Inflammatory macrophage treated with lipopolysaccharide for 4 hours (primary cell): ENCODE measurements around the gene NEDD9.

Source experiments
- DNase-seq: peaks from one replicate; pipeline ENCODE4 v3.0.0-alpha.2; 2020

The NEDD9 gene

DNA sequence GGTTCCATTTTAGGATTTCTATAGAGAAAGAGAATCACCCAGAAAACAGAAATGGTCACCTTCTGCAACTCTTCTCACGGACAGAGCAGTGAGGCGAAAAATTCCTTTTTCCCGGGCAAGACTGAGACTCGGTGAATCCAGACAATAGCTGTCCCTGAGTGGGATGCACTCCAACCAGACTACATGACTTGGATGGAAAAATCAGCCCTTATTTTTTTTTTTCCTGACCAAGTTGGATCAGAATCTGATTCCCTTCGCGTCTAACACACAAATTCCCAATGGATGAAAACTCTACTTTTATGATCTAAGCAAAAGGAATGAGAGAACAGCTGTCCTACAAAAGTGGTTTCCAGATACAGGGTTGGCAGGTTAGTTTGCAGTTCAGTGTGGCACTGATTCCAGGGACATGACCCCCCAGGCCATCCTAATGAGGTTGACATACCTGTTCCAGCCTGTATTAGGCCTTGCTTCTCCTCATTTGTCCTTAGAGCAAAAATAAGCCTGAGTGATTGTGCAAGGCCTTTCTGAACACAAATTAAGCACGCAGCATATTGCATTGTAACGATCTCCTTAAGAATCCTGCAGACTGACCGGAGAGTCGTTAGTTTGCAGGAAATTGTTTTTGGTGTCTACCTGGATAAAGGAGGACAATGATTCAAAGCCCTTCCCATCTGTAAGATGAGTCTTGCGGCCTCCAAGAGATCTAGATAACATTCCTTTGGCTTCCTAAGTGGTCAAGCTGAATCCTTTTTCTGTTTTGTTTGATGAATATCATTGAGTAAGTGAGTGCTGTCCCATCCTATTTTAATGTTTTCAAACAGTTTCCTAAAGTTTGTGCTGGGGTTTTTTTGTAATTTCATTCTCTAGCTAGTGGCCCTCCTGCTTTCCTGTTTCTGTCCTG lies 1.5 kb upstream of the NEDD9 start:
- no peak for DNase-seq

DNA sequence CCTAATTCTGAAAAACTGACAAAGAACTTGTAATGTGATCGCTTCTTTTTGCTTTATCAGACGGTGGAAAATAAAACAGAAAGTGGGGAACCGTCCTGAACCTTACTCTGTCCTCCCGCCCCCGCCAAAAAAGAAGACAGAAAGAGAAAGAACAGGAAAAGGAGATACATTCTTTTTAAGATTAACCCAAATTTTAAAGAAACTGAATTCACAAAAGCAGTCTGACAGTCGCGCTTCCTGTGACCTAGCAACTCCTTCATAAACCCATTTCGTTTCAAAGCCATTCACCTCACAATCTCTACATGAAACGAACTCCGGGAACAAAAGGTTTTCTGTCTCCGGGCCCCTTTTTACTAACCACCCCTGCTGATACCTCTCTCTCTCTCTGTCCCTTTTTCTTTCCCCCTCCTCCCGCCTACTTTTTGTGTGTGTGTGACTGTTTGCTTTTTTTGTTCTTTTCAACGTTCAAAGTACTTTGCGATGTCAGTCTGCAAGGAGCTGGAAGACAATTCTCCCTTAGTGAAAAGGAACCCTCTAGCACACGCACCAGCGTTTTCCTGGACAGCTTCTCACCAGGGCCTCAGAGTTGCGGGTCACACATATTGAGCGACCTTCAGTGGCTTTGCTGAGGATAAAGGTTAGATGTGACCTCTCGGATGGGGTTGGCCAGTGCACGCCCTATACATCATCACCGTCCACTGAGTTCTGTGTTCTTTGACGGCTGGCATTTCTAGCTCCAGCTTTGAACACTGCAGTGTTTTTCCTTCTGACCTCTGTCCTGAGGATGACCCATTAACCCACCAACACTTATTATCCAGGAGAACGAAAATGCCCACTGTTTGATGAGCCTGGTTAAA lies 530 bp upstream of the NEDD9 start:
- peak; percentile 6 for DNase-seq

DNA sequence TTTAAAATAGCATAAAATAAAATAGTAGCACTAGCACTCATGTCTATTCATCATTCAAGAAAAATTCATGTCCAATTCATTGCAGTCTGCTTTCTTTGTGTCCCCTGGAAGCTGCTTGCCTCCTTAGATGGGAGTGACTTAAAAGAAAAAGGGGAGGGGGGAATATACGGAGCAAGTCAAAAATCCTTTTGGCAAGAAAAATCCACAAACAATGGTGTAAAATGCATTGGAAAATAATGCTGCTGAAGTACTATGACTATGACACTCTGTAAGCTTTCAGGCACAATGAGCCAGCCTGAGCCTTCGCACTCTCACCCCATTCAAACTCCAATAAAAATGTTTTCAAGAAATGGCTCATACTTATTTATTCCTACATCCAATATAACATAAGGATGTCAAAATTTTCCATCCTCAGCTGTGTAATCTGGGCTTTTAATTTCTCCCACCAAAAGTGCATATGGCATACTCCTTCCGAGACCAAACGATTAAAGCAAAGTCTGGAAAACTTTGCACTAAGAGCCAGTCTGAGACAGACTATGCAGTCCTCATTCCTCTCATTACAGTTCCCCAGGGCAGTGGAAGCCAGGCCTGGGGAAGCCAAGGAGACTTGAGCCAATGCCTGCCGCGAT lies 790 bp downstream of the NEDD9 start:
- DNase-seq: peak; percentile 63

DNA sequence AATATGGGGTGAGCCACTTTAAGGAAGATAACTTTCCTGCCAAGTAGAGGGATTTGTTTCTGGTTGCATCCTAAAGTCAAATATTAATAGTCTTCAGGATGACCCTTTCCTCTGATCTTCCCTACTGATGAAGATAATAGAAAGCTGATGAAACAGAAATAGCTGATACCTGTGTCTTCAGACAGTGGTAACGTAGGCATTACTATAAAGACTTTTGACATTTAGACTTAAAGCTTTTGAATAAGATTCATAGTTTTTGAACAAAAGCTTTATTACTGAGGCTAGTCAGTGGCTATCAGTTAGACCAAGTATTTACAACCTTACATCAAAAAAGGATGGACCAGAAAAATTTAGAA lies 1.4 kb downstream of the NEDD9 start:
- no peak for DNase-seq

DNA sequence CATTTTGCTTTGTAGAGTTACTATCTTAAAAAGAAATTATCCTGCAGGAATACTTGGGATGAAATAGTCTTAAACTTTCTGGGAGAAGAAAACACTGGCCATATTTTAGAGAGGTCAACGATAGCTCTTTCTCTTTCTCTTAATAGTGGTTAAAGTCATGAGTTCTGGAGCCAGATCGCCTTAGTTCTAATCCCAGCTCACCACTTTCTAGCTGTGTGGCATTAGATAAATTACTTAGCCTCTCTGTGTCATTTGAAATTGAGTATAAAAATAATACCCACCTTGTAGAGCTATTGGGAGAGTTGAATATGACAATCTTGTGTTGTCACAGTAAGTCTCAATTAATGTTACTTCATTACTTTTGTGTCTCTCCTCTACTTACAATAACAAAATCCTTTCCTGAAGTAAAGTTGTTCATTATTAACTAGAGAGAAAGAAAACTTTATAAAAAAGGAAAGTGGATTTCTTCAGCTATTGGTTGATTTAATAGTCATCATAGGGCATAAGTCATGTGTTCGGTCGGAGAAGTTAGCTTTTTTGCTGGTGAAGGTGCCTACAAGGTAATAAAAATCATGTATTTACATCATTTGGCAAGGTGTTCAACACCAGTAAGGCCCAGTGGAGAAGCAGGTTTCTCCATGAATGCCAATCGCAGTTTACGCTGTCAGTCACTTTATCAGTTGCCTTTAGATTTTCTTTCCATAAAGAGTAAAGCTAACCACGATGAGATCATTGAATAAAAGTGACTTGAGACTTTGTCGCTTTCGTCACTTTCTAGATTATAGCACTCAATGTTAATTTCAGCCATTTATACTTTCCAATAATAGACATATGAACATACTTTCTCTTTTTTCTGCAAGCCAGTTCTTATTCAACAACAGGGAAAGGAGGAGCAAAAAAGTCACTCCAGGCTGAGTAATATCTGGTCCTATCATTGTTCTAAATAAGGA lies 2.0 kb downstream of the NEDD9 start:
- DNase-seq: peak; percentile 51

DNA sequence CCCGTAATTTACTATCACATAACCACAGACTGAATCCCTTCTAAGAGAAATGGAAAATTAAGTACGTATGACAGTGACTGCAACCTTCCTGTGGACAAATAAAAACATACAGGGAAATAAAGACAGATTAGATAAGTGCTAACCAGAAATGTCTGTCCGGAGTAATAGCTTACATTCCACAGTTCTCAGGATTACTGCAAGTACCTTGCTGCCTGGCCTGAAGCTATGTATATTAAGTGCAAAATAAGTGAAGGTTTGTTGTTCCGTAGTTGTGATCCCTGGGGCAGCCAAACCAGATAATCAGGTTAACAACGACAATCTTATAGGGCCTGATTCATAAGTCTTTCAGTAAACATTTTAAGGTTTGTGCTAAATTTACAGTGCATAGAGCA lies 2.8 kb downstream of the NEDD9 start:
- no peak for DNase-seq

DNA sequence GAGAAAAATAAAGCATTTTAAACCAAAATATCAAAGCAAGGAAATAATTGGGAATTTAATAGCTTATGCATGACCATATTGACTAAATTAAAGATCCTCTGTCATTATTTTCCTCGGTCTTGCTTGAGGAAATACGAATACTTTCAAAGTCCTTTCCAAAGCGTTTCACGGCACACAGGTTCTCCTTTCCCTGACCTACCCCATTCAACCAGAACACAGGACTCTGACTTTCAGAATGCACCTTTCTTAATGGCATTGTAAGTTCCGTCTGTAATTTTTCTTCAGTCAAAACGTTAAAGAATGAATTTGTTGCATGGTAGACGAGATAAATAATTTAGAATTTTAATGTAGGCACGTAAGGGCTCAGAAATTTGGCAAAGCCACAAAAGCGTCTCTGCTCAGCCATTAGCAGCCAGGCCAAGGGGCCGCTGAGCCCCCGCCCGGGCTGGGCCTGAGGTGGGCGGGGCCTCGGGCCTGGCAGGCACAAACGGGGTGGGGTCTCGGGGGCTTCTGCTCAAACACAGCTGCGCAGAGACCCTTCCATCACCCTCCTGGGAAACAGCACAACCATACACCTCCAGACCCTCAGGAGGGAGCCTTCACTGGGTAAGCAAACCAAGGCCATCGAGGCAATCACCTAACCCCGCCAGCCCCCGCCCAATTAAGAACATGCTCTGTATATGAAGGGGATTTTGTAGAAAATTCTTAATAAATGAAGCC lies 3.4 kb downstream of the NEDD9 start:
- no peak for DNase-seq

DNA sequence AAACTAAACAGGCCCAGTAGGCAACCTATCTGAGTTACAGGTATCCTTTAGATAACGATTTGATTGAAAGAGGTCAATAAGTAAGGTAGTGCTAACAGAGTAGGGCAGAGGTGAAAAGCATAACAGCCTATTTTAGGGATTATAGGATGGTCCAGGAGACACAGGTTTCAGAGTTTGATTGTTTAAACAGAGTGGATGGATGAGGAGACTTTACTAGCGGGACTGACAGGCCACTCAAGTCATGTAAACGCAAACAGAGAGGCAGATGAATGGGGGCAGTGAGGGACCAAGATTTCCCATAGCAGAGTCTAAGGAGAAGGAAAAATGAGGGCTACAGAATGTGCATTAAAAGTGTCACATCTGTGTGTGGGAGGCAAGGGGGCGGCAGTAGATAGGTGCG lies 4.8 kb downstream of the NEDD9 start:
- no peak for DNase-seq

DNA sequence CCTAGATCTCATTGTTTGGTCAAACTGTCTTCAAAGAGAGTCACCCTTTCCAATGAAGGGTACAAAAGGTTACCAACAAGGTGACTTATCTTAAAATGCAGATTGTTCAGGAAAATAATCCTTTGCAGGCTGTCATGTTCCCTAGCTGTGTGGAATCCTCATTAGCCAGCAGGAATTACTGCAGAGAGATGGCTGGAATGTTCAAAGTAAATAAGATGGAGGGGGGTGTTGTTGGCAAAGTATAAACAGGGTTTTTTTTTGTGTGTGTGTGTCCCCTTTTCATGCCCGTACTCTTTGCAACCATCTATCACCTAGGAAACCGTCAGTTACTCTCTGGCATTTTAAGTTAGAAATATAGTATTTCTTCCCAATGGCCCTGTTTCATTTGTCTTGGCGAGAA lies 6.5 kb downstream of the NEDD9 start:
- DNase-seq: no peak

DNA sequence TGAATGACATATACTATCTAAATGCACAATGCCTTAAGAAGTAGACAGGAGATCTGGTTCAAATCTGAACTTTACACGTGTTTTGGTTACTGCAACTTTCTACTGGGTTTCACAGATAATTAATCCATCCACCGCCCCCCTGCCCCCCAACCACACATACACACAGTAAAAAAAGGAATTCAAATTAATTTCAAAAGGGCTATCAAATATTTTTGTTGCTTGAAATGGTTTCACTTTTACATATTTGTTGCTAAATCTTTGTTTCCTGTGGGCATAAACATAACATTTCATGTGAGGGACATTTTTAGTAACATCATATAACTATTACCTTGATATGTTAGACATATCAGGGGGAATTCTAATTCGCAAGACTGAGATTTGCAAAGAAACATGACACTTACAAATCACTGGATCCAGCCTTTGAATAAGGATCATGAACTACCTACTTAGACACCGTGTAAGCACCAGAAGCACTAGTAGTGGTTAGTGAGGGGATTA lies 7.5 kb downstream of the NEDD9 start:
- DNase-seq: peak; percentile 40

DNA sequence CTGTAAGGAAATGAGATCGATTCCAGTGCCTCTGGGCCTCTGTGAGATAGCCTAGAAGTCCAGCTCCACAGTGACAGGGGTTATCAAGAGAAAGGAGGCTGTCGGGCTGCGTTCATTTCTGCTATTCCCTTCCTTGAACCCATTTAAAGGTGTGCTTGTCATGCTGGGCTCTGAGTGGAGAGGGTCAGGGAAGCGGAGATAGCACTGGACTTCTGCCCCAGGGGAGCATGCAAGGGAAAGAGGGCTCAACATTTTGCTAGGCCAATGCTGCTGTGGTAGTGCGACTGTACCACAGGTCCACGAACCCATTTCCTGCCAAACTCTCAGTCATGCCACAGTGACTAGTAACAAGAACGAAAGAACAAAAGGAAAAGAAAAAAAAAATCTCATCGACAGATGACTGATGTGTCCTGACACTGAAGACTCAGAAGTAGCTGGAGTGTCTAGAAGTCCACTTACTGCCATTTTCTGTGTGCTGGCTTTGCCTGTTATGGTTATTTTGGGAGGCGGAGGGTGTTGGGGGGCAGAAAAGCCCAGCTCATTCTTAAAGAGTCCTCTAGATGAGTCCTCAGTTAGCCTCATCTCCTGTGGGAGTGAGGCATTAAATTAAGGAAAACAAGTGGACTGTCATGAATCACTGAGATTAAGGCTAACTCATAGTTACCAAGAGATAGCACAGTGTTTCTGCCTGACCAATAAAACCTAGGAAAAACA lies 8.1 kb downstream of the NEDD9 start:
- DNase-seq: no peak

DNA sequence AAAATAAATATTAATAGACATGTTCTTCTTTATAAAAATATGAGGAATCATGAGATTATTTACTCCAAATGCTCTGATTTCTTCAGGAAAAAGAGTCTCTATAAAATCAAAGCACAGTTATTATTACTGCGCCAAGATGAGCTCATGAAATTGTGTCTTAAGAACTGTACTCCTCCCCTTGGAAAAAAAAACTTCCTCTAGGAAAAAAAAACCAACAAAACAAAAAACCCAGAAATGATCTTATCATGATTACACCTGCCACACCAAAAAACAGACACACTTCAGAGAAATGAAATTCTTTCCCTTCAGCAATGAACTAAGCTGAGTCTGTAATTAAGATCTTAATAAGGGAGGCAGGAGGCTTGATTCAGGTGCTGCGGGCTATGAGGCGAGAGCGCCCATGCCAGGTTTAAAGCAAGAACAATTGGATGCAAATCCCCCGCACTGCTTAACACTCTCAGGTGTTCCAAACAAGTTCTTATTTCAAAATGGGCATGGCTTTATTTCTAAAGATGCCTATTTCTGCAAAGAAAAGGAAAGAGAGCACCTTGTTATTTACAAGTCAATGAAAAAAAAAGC lies 9.1 kb downstream of the NEDD9 start:
- no peak for DNase-seq

DNA sequence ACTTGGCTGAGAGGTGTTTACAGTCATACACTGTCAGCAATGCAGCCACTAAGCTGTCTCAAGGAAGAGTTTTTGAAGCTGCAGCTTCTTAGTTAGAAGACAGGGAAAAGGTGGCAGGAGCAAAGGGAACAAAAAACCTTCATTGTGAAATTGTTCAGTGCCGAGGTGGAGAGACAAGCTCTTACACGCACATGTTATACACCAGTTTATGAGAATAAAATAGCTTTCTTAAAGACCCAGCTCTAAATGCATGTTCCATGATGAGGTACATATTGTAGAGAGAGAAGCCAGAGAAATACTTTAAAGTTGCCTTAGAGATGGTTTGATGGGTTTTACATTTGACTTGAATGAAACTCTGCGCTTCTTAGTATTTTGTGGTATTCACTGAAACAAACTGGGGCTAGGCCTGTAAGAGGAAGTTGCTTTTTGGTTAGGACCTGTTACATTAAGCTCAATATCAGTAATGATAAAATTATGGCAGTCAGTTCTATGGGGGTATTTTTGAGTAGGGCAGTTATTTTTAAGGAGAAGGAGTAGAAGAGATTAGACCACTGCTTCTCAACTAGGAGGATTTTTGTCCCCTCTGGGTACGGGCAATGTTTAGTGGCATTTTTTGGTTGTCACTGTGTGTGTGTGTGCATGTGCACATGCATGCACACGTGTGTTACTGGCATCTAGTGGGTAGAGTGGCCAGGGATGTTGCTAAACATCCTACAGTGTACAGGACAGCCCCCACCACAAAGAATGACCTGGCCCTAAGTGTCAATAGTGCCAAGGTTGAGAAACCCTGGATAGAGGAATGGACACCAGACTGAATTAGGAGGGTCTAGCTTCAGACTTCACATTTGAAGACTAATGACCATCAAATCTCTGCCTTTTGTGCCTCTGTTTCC lies 9.8 kb downstream of the NEDD9 start:
- no peak for DNase-seq

DNA sequence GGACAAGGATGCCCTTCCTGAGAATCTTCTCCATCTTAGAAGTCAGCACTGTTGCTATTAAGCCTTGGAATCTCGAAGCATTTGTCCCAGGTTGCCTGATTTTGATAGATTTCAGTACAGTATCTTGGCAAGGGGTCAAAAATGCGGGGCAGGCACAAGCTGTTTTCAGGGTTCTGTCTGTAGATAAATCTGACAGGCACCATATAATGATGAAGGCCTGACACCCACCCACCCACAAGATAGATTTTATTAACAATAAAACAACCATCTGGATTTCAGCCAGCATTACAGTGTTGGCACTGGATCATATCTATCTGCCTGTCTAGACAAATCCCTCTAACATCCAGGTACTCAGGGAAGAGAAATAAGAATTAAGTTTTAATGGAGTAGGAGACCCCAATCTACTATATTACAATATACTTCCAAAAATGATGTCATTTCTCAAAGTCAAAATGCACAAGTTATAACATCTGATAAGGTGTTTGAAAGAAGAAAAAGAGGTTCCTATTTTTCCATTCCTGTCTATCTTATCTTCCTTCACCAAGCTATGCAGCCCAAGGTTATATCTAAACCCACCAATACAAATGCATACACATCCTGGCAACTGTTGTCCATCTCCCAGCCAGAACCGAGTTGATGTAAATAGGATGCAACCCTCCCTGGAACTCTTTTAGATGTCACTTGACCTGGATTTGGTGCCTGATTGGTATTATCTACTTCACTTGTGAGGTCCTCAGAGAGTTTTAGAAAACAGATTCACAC lies 10.7 kb downstream of the NEDD9 start:
- DNase-seq: no peak

DNA sequence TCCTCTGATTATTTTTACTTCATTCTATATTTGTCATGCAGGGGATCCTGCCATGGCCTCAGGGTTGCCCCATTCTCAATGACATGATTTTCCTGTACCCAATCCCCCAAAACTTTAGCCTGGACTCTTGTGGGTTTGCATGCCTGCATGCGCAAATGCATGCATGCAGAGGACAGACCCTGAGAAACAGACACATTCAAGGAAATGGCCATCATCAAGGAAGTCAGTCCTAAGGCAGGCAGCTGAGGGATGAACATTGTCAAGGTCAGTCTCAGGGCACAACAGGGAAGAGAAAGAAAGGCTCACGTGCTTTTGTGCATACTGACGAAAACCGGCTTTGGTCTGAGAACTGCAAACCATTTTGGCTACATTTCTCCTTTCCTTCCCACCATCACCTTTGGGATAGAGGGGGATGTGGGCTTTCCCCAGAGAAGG lies 13.1 kb downstream of the NEDD9 start:
- DNase-seq: no peak

DNA sequence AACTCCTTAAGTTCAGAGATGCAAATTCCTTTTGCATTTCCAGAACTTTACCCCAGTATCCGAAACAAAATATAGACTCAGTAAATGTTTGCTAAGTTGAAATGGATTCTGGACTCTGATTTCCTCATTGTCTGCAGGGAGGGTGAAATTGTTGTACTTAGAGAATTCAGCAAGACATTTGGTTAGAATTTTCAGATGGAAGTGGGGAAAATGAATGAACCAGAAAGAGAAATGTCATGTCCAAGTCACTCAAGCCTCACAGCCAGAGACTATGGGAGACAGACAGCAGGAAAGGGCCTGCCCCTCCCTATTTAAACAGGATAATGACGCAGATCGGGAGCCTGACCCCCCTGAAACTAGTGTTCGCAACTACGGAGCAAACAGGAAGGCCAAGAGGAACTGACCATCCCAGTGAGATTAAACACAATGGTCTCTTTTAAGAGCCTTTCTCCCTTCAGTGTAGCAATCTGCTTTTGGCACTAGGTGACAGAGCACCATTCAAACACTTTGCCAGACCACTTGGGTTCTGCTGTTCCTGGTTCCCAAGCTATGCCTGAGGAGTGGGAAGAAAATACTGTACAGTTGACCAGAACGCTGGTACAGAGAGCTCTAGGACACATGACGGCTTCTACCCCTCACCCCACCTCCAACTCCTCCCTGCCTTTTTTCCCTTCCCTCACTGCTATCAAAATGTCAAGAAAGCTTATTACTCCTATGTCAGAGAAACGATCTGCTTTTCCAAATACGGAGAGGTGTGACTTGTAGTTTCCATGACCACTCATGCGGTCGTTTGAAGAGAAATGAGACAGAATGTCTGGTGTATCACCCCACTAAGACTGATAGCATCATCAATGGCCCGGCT lies 13.7 kb downstream of the NEDD9 start:
- peak; percentile 66 for DNase-seq

DNA sequence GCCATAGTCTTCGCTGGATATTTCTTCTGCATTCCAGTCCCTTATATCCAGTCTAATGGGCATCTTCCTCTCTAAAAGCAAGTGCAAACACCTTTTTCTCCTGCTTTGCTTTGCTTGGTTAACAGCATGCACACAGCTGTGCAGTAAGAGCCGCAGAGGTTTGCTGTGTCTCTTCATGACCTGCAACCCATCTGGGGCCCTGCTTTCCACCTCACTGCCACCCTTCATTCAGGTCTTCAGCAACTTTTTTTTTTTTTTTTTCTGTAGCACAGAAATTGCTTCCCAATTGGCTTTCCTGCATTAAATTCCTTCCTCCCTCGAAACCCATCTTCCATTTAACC lies 14.4 kb downstream of the NEDD9 start:
- DNase-seq: no peak
